MM.1S (cell line): ENCODE results near the gene TCL1A.

ENCODE experiments used
- DNase-seq: peaks from one replicate; pipeline ENCODE4 v3.0.0-alpha.2; 2015
- H2AFZ ChIP-seq: fragments of 300-600 bp; sonication (generic); 2 replicates; pipeline ENCODE4 v1.6.0; 2016; ENCODE audit warnings: antibody characterized with exemption, low read length
- H3F3A ChIP-seq: fragments of 300-600 bp; sonication (generic); 2 replicates; pipeline ENCODE4 v1.6.1; 2016; ENCODE audit warnings: mild to moderate bottlenecking, antibody characterized with exemption, low read length, moderate library complexity, mixed read lengths; ENCODE audit not compliant: insufficient read depth
- H3K27ac ChIP-seq: fragments of 300-600 bp; sonication (generic); 2 replicates; pipeline ENCODE4 v1.5.1; 2016; ENCODE audit warnings: mild to moderate bottlenecking, low read length
- H3K27me3 ChIP-seq: fragments of 300-600 bp; sonication (generic); replicated peaks from 2 replicates; pipeline ENCODE4 v1.6.0; 2016; ENCODE audit warnings: low read length; ENCODE audit not compliant: insufficient read depth
- H3K36me3 ChIP-seq: fragments of 300-600 bp; sonication (generic); replicated peaks from 2 replicates; pipeline ENCODE4 v1.6.1; 2016; ENCODE audit warnings: mild to moderate bottlenecking, low read length, mixed read lengths; ENCODE audit not compliant: insufficient read depth
- H3K4me1 ChIP-seq: fragments of 300-600 bp; sonication (generic); 2 replicates; pipeline ENCODE4 v1.6.1; 2016; ENCODE audit warnings: low read length, mixed read lengths
- H3K4me2 ChIP-seq: fragments of 300-600 bp; sonication (generic); 2 replicates; pipeline ENCODE4 v1.6.0; 2016; ENCODE audit warnings: low read depth, low read length
- H3K4me3 ChIP-seq: fragments of 300-600 bp; sonication (generic); 2 replicates; pipeline ENCODE4 v1.5.1; 2016; ENCODE audit warnings: low read length, mixed read lengths
- H3K79me2 ChIP-seq: fragments of 300-600 bp; sonication (generic); 2 replicates; pipeline ENCODE4 v1.6.1; 2016; ENCODE audit warnings: mixed run types, low read length, mixed read lengths
- H3K9ac ChIP-seq: fragments of 300-600 bp; sonication (generic); 2 replicates; pipeline ENCODE4 v1.6.1; 2016; ENCODE audit warnings: low read length, mixed read lengths
- H3K9me2 ChIP-seq: fragments of 300-600 bp; sonication (generic); replicated peaks from 2 replicates; pipeline ENCODE4 v1.6.1; 2016; ENCODE audit warnings: mild to moderate bottlenecking, low read length, mixed read lengths; ENCODE audit not compliant: insufficient read depth
- H3K9me3 ChIP-seq: fragments of 300-600 bp; sonication (generic); replicated peaks from 2 replicates; pipeline ENCODE4 v1.6.1; 2016; ENCODE audit warnings: mild to moderate bottlenecking, low read length, mixed read lengths; ENCODE audit not compliant: insufficient read depth
- H4K20me1 ChIP-seq: fragments of 300-600 bp; sonication (generic); 2 replicates; pipeline ENCODE4 v1.6.1; 2016; ENCODE audit warnings: mild to moderate bottlenecking, low read length, moderate library complexity, mixed read lengths; ENCODE audit not compliant: insufficient read depth
- EZH2 ChIP-seq: fragments of 300-600 bp; sonication (generic); optimal IDR thresholded peaks from 2 replicates; pipeline ENCODE3; 2017; ENCODE audit warnings: low read depth, mild to moderate bottlenecking, antibody characterized with exemption, low read length, mixed read lengths
- EZH2phosphoT487 ChIP-seq: fragments of 300-600 bp; sonication (generic); IDR thresholded peaks from 2 replicates; pipeline ENCODE4 v1.6.1; 2018; ENCODE audit warnings: antibody characterized with exemption, low read length
- TF ChIP-seq, protein P1 (sequence below): fragments of 300-600 bp; sonication (generic); IDR thresholded peaks from 2 replicates; pipeline ENCODE4 v1.5.1; 2016; ENCODE audit warnings: antibody characterized with exemption, low read length, mixed read lengths

TCL1A gene

DNA sequence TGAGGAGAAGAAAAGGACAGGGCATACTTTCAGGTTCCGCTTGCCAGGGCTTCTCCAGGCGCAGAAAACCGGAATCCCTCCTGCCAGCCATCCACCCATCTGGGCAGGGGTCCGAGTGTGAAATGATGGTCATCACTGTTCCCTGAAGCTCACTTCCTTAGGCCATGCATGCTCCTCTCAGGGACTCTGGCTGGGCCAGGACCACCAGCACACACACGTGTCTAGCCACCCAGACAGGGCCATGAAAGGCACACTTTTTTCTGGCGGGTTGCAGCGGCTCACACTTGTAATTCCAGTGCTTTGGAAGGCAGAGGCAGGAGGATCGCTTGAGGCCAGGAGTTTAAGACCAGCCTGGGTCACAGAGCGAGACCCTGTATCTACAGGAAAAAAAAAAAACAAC is 1.5 kb downstream of the TCL1A start:
- Histone ChIP-seq H3K9ac (no peak overlapping the region), H2AFZ (no peak overlapping the region), H3K36me3 (no peaks in the 10 kb centered on the region), H3K4me2 (no peak overlapping the region), H4K20me1 (no peaks in the 10 kb centered on the region), H3K27me3 (no peaks in the 10 kb centered on the region; the same call in 1 of the 2 replicates), H3K27ac (no peak overlapping the region), H3F3A (no peaks in the 10 kb centered on the region), H3K79me2 (no peaks in the 10 kb centered on the region), H3K9me3 (no peaks in the 10 kb centered on the region), H3K9me2 (no peaks in the 10 kb centered on the region), H3K4me1 (no peaks in the 10 kb centered on the region), H3K4me3 (no peak overlapping the region)
- no peak for TF ChIP-seq EZH2phosphoT487
- TF ChIP-seq EZH2, result no peak
- DNase-seq, result no peak

GRCh38 chr14:95711476-95712176 is 2.3 kb downstream of the TCL1A start:
- Histone ChIP-seq H3K4me1 (no peaks in the 10 kb centered on the region), H4K20me1 (no peaks in the 10 kb centered on the region), H3K4me2 (no peak overlapping the region), H3K27ac (no peak overlapping the region), H3K9me2 (no peaks in the 10 kb centered on the region), H3K79me2 (no peaks in the 10 kb centered on the region), H3K4me3 (no peak overlapping the region), H3K9me3 (no peaks in the 10 kb centered on the region), H3K9ac (no peak overlapping the region), H2AFZ (no peak overlapping the region), H3F3A (no peaks in the 10 kb centered on the region), H3K36me3 (no peaks in the 10 kb centered on the region), H3K27me3 (no peaks in the 10 kb centered on the region; the same call in 1 of the 2 replicates)
- DNase-seq, result no peak
- TF ChIP-seq EZH2phosphoT487, result no peak

DNA sequence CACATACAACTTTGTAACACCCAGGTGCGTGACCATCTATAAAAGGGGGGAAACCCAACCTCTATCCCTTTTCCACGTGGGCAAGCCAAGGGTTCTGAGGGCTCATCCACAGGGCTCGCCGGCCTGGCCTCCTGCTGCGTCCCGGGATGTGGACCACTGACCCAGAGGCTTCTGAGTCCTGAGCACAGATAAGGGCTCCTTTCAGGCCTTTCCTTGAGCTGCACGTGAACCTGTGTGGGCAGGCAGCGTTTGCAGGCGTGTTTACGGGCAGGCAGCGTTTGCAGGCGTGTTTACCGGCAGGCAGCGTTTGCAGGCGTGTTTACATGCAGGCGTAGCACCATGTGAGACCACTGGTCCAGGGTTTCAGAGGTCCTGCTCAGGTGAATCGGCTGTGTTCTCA is 3.8 kb downstream of the TCL1A start:
- H3F3A ChIP-seq, result no peaks in the 10 kb centered on the region
- no peak overlapping the region for H3K9ac ChIP-seq
- H3K4me1 ChIP-seq, result no peaks in the 10 kb centered on the region
- no peaks in the 10 kb centered on the region for H4K20me1 ChIP-seq
- H3K27me3 ChIP-seq, result no peaks in the 10 kb centered on the region; the same call in 1 of the 2 replicates
- H3K79me2 ChIP-seq, result no peaks in the 10 kb centered on the region
- H3K36me3 ChIP-seq, result no peaks in the 10 kb centered on the region
- H2AFZ ChIP-seq, result no peak overlapping the region
- no peak overlapping the region for H3K27ac ChIP-seq
- DNase-seq, result no peak
- no peak overlapping the region for H3K4me2 ChIP-seq
- TF ChIP-seq EZH2phosphoT487, result no peak
- TF ChIP-seq EZH2, result no peak
- TF ChIP-seq, protein P1, sequence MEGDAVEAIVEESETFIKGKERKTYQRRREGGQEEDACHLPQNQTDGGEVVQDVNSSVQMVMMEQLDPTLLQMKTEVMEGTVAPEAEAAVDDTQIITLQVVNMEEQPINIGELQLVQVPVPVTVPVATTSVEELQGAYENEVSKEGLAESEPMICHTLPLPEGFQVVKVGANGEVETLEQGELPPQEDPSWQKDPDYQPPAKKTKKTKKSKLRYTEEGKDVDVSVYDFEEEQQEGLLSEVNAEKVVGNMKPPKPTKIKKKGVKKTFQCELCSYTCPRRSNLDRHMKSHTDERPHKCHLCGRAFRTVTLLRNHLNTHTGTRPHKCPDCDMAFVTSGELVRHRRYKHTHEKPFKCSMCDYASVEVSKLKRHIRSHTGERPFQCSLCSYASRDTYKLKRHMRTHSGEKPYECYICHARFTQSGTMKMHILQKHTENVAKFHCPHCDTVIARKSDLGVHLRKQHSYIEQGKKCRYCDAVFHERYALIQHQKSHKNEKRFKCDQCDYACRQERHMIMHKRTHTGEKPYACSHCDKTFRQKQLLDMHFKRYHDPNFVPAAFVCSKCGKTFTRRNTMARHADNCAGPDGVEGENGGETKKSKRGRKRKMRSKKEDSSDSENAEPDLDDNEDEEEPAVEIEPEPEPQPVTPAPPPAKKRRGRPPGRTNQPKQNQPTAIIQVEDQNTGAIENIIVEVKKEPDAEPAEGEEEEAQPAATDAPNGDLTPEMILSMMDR, result no peak
- H3K9me3 ChIP-seq, result no peaks in the 10 kb centered on the region
- no peaks in the 10 kb centered on the region for H3K9me2 ChIP-seq
- no peak overlapping the region for H3K4me3 ChIP-seq

GRCh38 chr14:95707327-95707726 is 6.6 kb downstream of the TCL1A start:
- H3K27ac ChIP-seq, result no peak overlapping the region
- H3F3A ChIP-seq, result no peaks in the 10 kb centered on the region
- H3K27me3 ChIP-seq, result no peaks in the 10 kb centered on the region
- DNase-seq, result no peak
- H3K9ac ChIP-seq, result no peak overlapping the region
- no peak overlapping the region for H3K4me3 ChIP-seq
- H3K4me1 ChIP-seq, result no peaks in the 10 kb centered on the region
- no peaks in the 10 kb centered on the region for H3K9me3 ChIP-seq
- no peak overlapping the region for H3K4me2 ChIP-seq
- H3K9me2 ChIP-seq, result no peaks in the 10 kb centered on the region
- no peaks in the 10 kb centered on the region for H3K79me2 ChIP-seq
- TF ChIP-seq EZH2phosphoT487, result no peak
- TF ChIP-seq, protein P1, result no peak
- no peak for TF ChIP-seq EZH2
- no peaks in the 10 kb centered on the region for H4K20me1 ChIP-seq
- no peaks in the 10 kb centered on the region for H3K36me3 ChIP-seq
- no peak overlapping the region for H2AFZ ChIP-seq
